8988T (cell line): ENCODE measurements around the gene CCDC39.
"Not testable (repeated sequence)": the region's sequence is repeated elsewhere in the genome, so short reads cannot be mapped to it uniquely, and the experiment has no call there.

Experiments
- DNase-seq: peaks from one replicate; pipeline ENCODE4 v3.0.0; 2011

Gene CCDC39

DNA sequence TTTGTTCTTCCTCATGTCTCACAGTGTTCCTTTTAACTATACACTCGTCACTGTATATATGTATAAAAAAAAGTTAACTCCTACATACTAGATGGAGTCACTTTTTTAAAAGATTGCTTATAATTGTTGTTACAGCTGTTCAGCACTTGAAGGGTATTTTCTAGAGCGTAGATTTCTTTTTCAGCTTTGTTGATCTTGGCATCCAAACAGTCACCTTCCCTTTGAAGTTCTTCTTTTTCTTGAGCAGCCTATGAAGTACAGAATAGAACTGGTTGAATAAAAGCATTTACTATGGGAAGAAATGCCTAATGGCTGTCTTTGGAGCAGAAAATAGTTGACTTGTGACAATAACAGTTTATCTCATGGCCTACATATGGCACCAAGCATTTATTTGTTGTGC lies 59.6 kb downstream of the CCDC39 start:
- no peak for DNase-seq

DNA sequence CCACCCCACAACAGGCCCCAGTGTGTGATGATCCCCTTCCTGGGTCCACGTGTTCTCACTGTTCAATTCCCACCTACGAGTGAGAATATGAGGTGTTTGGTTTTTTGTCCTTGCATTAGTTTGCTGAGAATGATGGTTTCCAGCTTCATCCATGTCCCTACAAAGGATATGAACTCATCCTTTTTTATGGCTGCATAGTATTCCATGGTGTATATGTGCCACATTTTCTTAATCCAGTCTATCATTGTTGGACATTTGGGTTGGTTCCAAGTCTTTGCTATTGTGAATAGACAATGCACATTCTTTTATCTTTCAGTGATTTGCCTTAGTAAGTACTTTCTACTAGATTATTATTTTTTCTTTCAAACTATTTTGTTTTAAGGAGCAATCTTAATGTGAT lies 60.7 kb downstream of the CCDC39 start:
- DNase-seq = not testable (repeated sequence)

DNA sequence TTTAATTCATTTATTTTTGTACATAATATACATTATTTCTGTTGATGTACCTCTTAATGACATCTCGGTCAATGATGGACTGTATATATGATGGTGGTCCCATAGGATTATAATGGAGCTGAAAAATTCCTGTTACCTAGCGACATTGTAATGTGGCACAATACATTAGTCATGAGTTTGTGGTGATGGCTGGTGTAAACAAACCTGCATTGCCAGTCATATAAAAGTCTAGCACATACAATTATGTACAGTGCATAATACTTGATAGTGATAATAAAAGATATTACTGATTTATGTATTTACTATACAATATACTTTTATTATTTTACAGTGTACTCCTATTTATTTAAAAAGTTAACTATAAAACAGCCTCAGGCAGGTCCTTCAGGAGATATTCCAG lies 62.2 kb downstream of the CCDC39 start:
- no peak for DNase-seq

DNA sequence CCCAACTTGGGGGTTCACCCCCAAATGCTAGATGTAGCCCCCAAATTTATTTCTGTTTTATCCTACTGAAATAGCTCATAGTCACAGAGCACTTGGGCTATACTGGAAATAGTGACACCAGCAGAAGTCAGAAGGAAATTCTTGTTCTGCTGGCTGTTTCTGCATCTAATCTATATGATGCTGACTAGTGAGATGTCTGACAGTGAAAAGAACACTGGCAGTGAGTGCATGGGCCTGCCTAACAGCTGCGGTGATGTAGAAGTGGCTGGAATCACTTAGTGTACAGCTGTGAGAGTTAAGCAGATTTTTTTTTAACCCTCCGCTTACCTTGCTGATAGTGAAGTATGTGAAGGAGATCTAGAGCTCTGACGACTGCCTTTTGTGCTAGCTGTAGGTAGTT lies 63.3 kb downstream of the CCDC39 start:
- no peak for DNase-seq

DNA sequence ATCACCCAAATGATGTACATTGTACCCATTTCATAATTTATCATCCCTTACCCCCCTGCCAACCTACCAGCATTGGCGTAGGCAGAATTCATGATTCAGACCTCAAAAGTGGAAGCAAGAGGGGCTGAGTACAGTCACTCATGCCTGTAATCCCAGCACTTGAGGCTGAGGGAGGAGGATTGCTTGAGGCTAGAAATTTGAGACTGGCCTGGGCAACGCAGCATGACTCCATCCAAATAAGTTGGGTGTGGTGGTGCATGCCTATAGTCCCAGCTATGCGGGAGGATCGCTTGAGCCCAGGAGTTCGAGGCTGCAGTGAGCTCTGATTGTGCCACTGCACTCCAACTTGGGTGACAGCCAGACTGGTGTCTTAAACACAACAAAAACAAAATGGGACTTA lies 66.9 kb downstream of the CCDC39 start:
- no peak for DNase-seq

DNA sequence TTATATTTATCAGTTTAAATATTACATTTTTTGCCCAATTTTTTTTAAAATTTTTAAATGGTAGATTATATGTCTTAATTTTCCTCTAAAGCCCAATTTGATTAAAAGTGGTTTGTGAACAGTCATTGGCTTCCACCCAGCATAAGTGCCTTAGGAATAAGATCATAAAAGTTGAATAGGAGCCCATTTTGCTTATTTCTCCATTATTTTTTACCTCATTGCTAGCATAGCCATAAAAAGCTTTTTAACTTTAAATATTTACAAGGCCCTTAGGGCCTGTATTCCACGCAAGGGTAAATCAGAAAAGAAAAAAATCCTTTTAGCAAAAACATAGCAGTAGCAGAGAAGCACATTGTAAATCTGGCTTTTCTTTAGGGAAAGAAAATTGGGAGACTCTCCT lies 68.3 kb downstream of the CCDC39 start:
- no peak for DNase-seq

DNA sequence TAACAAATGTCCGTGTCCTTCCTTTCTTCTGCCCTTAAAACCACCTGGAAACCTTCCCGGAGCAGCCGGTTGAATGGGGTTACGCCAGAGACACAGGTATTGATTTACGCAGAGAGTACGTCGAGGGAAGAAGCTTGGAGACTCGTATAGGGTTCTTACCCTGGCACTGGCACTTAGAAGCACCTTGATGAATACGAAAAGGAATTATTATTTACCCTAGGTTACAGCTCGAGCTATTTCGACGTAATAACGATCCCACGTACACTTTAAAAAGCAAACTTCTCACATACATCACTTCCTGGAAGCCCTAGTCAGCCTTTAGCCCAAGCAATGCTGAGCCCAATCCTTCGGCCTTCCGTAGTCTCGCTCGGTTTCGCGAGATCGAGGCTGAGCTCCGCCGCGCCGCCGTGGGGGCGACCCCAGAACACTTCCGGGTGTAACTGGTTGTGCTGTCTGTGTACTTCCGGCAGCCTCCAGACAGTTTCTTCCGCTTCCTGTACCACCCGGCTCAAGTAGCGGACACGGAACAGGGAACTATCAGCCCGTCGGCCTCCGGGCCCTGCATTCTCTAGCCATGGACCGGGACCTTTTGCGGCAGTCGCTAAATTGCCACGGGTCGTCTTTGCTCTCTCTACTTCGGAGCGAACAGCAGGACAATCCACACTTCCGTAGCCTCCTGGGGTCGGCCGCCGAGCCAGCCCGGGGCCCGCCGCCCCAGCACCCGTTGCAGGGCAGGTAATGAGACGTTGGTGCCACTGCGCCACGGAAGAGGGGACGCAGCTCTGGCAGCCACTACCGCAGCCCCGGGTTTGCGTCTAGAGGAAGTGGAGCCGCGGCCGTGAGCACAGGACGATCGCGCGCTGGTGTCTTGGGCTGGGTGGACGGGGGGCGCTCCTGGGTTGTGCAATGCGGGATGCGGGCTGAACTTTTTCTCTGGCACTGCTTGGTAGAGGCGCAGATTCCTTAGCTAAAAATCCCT lies 77.3 kb downstream of the CCDC39 start, which contains the start of gene TTC14:
TSS of gene TTC14 (plus strand) at position 476 of the 979 bp plus-strand sequence. CDS start at position 575, 99 bp downstream.
- DNase-seq = peak; percentile 83

DNA sequence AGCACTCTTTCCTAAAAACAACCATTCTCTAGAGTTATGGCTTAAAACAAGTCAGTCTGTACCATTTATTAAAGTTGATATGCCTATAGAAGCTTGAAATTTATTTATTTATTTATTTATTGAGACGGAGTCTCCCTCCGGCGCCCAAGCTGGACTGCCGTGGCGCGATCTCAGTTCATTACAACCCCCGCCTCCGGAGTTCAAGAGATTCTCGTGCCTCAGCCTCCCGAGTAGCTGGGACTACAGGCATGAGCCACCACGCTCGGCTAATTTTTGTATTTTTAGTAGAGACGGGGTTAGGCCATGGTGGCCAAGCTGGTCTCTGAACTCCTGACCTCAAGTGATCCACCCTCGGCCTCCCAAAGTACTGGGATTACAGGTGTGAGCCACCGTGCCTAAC lies 78.8 kb downstream of the CCDC39 start:
- no peak for DNase-seq

DNA sequence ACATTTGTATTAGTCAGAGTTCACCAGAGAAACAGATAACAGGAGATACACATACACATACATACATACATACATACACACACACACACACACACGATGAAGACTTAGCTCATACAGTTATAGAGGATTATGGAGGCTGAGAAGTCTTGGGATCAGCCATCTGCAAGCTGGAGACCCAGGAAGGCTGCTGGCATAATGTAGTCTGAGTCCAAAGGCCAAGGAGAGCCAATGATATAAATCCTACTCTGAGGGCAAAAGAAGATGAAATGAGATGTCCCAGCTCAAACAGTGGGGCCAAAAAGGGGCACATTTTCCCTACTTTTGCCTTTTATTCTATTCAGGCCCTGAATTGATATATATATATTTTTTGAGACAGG lies 83.7 kb downstream of the CCDC39 start:
- no peak for DNase-seq

DNA sequence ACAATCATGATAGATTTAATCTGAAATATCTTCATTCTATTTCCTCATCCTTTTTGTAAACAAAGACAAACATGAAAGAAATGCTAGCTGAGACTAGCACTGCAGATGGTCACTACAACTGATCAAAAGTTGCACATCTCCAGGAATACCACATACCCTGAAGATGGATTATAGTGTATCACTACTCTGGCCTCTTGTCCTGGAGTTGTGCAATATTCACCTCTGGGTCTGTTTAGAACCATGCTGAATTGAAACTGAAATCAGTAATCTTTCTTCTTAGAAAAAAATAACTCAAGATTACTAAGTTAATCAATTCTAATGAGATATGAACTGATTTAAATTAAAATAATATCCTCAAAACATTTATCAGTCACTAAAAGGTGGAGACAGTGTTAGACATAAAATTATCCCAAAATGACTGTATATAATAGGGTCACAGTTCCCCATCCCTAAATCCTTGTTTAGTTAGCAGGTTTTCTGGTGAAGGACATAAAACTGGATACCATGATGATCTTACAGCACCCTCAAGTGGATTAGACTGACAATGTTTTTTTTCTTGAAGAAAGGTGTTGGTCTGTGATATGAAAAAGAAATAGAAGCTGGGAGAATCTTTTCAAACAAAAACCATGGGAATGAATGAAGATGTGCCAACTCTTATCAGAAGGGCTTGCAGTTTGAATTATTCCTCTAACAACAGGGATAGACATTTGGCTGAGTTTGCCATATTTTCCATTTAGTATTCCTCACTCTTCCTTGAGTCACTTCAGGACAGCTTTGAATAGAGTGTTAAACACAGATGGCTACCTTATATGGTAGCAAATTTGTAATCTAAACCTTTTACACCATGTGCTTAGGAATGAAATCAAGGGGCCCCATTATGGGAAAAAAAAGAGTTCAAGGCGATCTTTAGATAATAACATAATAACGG lies 84.4 kb downstream of the CCDC39 start:
- no peak for DNase-seq

DNA sequence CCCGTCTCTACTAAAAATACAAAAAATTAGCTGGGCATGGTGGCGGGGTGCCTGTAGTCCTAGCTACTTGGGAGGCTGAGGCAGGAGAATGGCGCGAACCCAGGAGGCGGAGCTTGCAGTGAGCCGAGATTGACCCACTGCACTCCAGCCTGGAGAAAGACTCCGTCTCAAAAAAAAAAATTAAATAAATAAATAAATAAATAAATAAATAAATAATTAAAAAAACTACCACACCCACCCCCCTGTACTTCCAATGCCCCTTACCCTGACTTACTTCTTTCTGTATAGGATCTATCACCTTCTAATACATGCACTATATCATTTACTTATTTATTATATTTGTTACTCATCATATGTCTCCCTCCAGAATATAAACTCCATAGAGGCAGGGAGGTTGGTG lies 85.7 kb downstream of the CCDC39 start:
- not testable (repeated sequence) for DNase-seq

DNA sequence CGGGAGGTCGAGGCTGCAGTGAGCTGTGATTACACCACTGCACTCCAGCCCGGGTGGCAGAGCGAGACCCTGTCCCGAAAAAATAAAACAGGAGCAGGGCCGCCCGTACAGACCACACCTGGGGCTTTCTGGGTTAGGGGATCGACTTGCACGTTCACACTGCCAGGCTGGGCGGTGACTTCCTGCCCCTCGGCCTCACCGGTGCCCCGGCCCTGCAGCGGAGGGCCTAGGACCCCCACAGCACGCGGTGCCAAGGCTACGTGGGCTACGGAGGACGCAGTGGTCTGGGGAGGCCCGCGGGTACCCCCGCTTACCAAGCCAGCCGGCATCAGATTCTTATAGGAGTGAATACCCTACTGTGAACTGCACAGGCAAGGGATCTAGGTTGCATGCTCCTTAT lies 88.9 kb downstream of the CCDC39 start:
- no peak for DNase-seq

DNA sequence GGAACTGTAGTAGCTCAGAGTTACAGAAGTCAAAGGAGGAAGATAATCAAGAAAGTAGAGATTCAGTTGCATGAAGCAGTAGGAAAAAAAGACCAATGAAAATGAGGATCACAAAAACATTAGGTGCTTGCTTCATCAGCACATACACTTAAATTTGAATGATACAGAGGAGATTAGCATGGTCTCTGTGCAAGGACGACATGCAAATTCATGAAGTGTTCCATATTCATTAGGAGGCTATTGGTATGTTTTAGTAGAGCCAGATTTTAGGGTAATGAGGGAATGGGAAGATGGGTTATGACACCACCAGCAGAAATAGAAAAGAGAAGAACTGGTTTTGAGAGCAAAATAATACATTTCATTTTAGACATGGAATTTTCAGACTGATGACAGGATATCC lies 98.4 kb downstream of the CCDC39 start:
- DNase-seq = no peak

DNA sequence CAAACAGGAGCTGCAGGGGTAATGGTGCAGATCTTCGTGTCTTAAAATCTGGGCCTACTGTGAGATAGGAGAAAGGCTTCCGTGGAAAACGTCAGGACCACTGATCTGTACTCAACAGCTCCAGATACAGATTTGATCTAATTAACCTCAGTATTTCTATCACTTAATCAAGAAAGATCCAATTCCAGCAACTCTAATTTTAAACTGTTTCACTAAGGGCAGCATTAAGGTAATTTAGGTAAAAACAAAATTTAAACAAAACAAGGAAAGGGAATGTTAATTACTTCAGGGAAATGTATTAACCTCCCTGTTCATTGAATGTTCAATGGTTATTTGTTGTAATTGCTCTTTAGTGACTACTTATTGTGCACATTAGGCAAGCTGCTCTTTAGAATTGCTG lies 103.7 kb downstream of the CCDC39 start:
- DNase-seq = no peak

DNA sequence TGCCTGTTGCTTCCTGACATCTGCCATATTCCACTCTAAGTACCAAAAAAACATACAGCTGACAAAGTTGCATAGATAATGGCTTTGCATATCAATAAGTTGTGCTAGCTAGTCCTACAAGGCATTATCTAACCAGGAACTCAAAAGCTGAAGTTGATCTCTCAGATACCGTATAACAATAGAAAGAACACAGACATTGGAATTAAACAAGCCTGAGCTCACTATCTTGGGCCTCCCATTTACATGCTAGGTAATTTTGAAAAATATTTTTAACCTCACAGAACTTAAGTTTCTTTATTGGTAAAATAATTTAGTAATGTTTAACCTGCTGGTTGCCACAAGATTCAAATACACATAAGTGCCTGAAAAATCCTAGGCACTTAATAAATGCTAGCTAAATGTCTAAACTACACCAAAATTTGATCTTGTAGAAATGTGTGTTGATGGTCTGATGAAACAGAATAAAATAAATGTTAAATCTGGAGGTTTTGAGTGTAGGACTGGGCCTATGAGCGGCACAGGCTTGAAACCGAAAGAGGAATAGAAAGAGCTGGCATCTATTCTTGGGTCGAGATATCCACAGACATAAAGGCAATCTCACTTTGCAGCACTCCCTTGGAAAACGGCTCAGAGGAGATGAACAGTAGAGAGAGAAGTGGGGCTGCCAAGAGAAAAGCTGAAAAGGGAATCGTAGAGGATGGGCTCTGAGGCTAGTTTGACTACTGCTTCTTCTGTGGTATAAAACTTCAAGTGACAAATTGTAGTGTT lies 107.3 kb downstream of the CCDC39 start:
- no peak for DNase-seq

DNA sequence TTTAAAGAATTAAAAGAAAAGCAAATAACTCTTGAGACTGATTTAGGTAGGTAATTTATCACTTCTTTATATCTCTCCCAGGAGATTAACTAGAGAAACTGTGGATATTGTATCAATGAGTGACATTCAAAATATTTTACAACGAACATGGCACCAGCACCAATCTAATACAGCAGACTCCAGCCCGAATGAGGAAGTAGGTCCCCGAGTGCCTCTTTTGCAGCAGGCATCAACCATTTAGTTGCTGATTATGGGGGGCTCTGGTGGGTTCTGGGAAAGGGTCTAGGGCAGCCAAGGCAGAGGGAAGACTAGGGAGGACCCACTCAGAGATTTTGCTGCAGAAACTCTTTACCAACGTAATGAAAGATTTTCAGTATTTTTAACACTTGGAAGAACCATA lies 109.1 kb downstream of the CCDC39 start:
- no peak for DNase-seq

DNA sequence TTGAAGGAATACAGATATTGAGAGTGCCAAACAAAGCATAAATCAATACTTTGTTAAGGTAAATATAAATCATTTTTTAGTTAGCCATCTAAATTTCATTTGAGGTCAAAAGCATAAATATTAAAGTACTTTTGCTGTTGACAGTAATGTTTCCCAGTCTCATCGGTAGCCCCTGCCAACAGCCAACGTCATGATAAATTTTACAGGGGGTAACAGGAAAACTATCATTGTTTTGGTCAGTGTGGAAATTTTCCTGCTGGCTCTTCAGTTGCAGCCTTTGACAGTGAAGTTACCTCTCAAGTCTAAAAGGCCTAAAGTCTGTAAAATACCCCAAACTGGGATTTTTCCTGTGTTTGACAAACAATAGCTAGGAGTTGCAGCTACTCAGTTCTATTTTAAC lies 114.6 kb downstream of the CCDC39 start:
- no peak for DNase-seq
